H1 (cell line): Measurements from ENCODE around the gene PRKCH. TPM values are rescaled to one million over a fixed set of nuclear protein-coding genes. Genes with fewer than 3 reads are reported as not detected.

Experiments
- CTCF ChIA-PET: fragments of 300-600 bp; sonication (Branson Sonifier 250); formaldehyde crosslinking; loops from one replicate; lab custom pipeline; 2021; ENCODE audit not compliant: partially characterized antibody; lab: Charles Lee
- POLR2A ChIA-PET: fragments of 300-600 bp; sonication (Branson Sonifier 250); formaldehyde crosslinking; loops from one replicate; lab custom pipeline; 2021; ENCODE audit warnings: inconsistent platforms; ENCODE audit not compliant: partially characterized antibody; lab: Charles Lee
- DNase-seq, 2 experiments: peaks; one replicate each; pipeline versions ENCODE4 v3.0.0 to v3.0.0-alpha.2; 2010 to 2022; ENCODE audit warnings: low spot score in 2 of 2, low read depth in 1 of 2, mixed read lengths in 1 of 2
- FAIRE-seq: peaks from 2 replicates; lab custom pipeline; 2011; peaks lifted over from hg19 to GRCh38; lab: Jason Lieb, UNC
- H2AFZ ChIP-seq: 2 replicates; pipeline ENCODE4 v1.8.1; 2012; ENCODE audit warnings: low read length, inconsistent platforms
- H2AK5ac ChIP-seq: 2 replicates; pipeline ENCODE4 v1.6.1; 2013; ENCODE audit warnings: low read depth, low read length
- H2BK120ac ChIP-seq: replicated peaks from 2 replicates; pipeline ENCODE3; 2013; ENCODE audit warnings: low read depth, low read length, inconsistent platforms
- H2BK12ac ChIP-seq: 2 replicates; pipeline ENCODE4 v1.6.1; 2013; ENCODE audit warnings: low read depth, low read length
- H2BK15ac ChIP-seq: 2 replicates; pipeline ENCODE4 v1.6.1; 2013; ENCODE audit warnings: low read length
- H2BK20ac ChIP-seq: 2 replicates; pipeline ENCODE4 v1.6.1; 2013; ENCODE audit warnings: low read length
- H2BK5ac ChIP-seq: 2 replicates; pipeline ENCODE4 v1.6.1; 2013; ENCODE audit warnings: low read depth, low read length
- H3K14ac ChIP-seq: 2 replicates; pipeline ENCODE4 v1.6.1; 2013; ENCODE audit warnings: inconsistent platforms; ENCODE audit not compliant: insufficient read length
- H3K18ac ChIP-seq: 2 replicates; pipeline ENCODE4 v1.6.1; 2013; ENCODE audit warnings: low read length; ENCODE audit errors: extremely low read depth
- H3K23ac ChIP-seq: 2 replicates; pipeline ENCODE4 v1.6.1; 2013; ENCODE audit warnings: inconsistent platforms; ENCODE audit not compliant: insufficient read length
- H3K23me2 ChIP-seq: 2 replicates; pipeline ENCODE4 v1.6.1; 2013; ENCODE audit warnings: low read depth, low read length
- H3K27ac ChIP-seq: 2 replicates; pipeline ENCODE4 v1.6.1; 2011; ENCODE audit warnings: low read depth, low read length, inconsistent platforms
- H3K27me3 ChIP-seq, 4 experiments: replicated peaks in 1 of 4; 1 replicate in 1 of 4; 2 replicates in 3 of 4; pipeline versions ENCODE4 v1.6.1 to v1.8.1; 2011 to 2013; ENCODE audit warnings: low read length in 3 of 4, mild to moderate bottlenecking in 3 of 4, inconsistent platforms in 2 of 4, mixed read lengths in 2 of 4, moderate library complexity in 1 of 4; ENCODE audit not compliant: control insufficient read depth in 3 of 4, insufficient read depth in 3 of 4; ENCODE audit errors: extremely low read depth in 1 of 4
- H3K36me3 ChIP-seq, 4 experiments: 2 replicates each; pipeline versions ENCODE4 v1.6.1 to v1.8.1; 2011 to 2013; ENCODE audit warnings: mild to moderate bottlenecking in 4 of 4, low read length in 3 of 4, moderate library complexity in 2 of 4, control low read depth in 1 of 4, inconsistent platforms in 1 of 4; ENCODE audit not compliant: insufficient read depth in 4 of 4, control insufficient read depth in 2 of 4
- H3K4ac ChIP-seq: replicated peaks from 2 replicates; pipeline ENCODE3; 2013; ENCODE audit warnings: low read length, low read depth, mixed read lengths, inconsistent platforms; ENCODE audit not compliant: insufficient read length
- H3K4me1 ChIP-seq, 4 experiments: replicated peaks in 1 of 4; 1 replicate in 1 of 4; 2 replicates in 3 of 4; pipeline versions ENCODE4 v1.6.1 to v1.8.1; 2011 to 2013; ENCODE audit warnings: low read length in 3 of 4, inconsistent platforms in 2 of 4, mixed read lengths in 1 of 4; ENCODE audit not compliant: insufficient read depth in 4 of 4, control insufficient read depth in 3 of 4
- H3K4me2 ChIP-seq, 2 experiments: 2 replicates each; pipeline versions ENCODE4 v1.6.1 to v1.8.1; 2011 to 2013; ENCODE audit warnings: low read depth in 2 of 2, low read length in 2 of 2, control low read depth in 1 of 2, inconsistent platforms in 1 of 2, mild to moderate bottlenecking in 1 of 2; ENCODE audit not compliant: insufficient read depth in 1 of 2
- H3K4me3 ChIP-seq, 4 experiments: fragments of 200-600, 300-600 bp in 1 of 4; sonication (generic), shearing (Covaris generic), sonication (Bioruptor Twin) in 1 of 4; 2 replicates each; pipeline versions ENCODE4 v1.5.1 to v1.8.1; 2011 to 2016; ENCODE audit warnings: low read length in 4 of 4, low read depth in 3 of 4, control low read depth in 2 of 4, inconsistent platforms in 2 of 4, mild to moderate bottlenecking in 2 of 4, mixed read lengths in 1 of 4, moderate library complexity in 1 of 4; ENCODE audit not compliant: insufficient read depth in 2 of 4; ENCODE audit errors: extremely low read depth in 1 of 4
- H3K56ac ChIP-seq: replicated peaks from 2 replicates; pipeline ENCODE3; 2013; ENCODE audit warnings: low read depth, mild to moderate bottlenecking, mixed read lengths, low read length, inconsistent platforms; ENCODE audit not compliant: insufficient read length
- H3K79me1 ChIP-seq: 2 replicates; pipeline ENCODE4 v1.6.1; 2013; ENCODE audit warnings: low read depth, low read length, control low read depth
- H3K79me2 ChIP-seq, 2 experiments: 2 replicates each; pipeline versions ENCODE4 v1.6.1 to v1.8.1; 2012 to 2013; ENCODE audit warnings: low read length in 2 of 2, mild to moderate bottlenecking in 2 of 2, inconsistent platforms in 1 of 2; ENCODE audit not compliant: insufficient read depth in 2 of 2, control insufficient read depth in 1 of 2
- H3K9ac ChIP-seq, 4 experiments: replicated peaks in 1 of 4; 1 replicate in 1 of 4; 2 replicates in 3 of 4; pipeline versions ENCODE4 v1.6.1 to v1.8.1; 2011 to 2013; ENCODE audit warnings: low read depth in 3 of 4, low read length in 3 of 4, control low read depth in 2 of 4, mild to moderate bottlenecking in 2 of 4, moderate library complexity in 2 of 4, inconsistent platforms in 1 of 4; ENCODE audit errors: extremely low read depth in 1 of 4
- H3K9me3 ChIP-seq, 2 experiments: 2 replicates each; pipeline versions ENCODE4 v1.6.1 to v1.8.1; 2012 to 2013; ENCODE audit warnings: mild to moderate bottlenecking in 2 of 2, moderate library complexity in 2 of 2, control low read depth in 1 of 2, inconsistent platforms in 1 of 2, low read depth in 1 of 2, low read length in 1 of 2, mixed read lengths in 1 of 2; ENCODE audit not compliant: insufficient read depth in 2 of 2
- H4K20me1 ChIP-seq, 2 experiments: replicated peaks in 1 of 2; 2 replicates each; pipeline versions ENCODE3 to v1.8.1; 2011 to 2013; ENCODE audit warnings: inconsistent platforms in 2 of 2, low read length in 2 of 2, mild to moderate bottlenecking in 1 of 2; ENCODE audit not compliant: insufficient read depth in 2 of 2, control insufficient read depth in 1 of 2
- H4K5ac ChIP-seq: 2 replicates; pipeline ENCODE4 v1.6.1; 2013; ENCODE audit warnings: low read length, low read depth, mixed read lengths, inconsistent platforms; ENCODE audit not compliant: insufficient read length
- H4K8ac ChIP-seq: 2 replicates; pipeline ENCODE4 v1.8.0; 2013; ENCODE audit warnings: mild to moderate bottlenecking, moderate library complexity, low read length, inconsistent platforms; ENCODE audit not compliant: insufficient read depth; ENCODE audit errors: extremely low read depth
- H4K91ac ChIP-seq: replicated peaks from 2 replicates; pipeline ENCODE3; 2013; ENCODE audit warnings: low read length, mixed read lengths, inconsistent platforms; ENCODE audit not compliant: insufficient read length
- BACH1 ChIP-seq: IDR thresholded peaks from 2 replicates; pipeline ENCODE4 v1.6.1; 2012; ENCODE audit warnings: low read length, improper control_type of control experiment
- BRCA1 ChIP-seq: IDR thresholded peaks from 2 replicates; pipeline ENCODE4 v1.6.1; 2012; ENCODE audit warnings: low read depth, low read length, improper control_type of control experiment
- PHF8 ChIP-seq: fragments of 200-600 bp; sonication (generic); conservative IDR thresholded peaks from 2 replicates; pipeline ENCODE4 v1.7.1; 2012; ENCODE audit warnings: low read depth, mild to moderate bottlenecking, inconsistent platforms, low read length, moderate library complexity
- TAF7 ChIP-seq: optimal IDR thresholded peaks from 2 replicates; pipeline ENCODE3; 2011; ENCODE audit warnings: low read depth, mild to moderate bottlenecking, inconsistent platforms, low read length, moderate library complexity, borderline replicate concordance
- WGBS, 2 experiments: shearing (Covaris generic) in 1 of 2; methylation state at CpG; one replicate each; pipeline versions ENCODE4 v1.1.6 to v1.1.7; 2013 to 2015; ENCODE audit warnings: low lambda C conversion rate in 2 of 2, mixed read lengths in 2 of 2, inconsistent platforms in 1 of 2, low coverage in 1 of 2, missing lambda C conversion rate in 1 of 2; ENCODE audit not compliant: insufficient replicate concordance in 2 of 2, insufficient coverage in 1 of 2, insufficient read length in 1 of 2; ENCODE audit errors: extremely low coverage in 1 of 2, missing lambda C conversion rate in 1 of 2; 5-methylcytosine and 5-hydroxymethylcytosine counted together
- polyA plus RNA-seq, 7 experiments: library from polyadenylated mRNA; depleted of rRNA in 3 of 7; stranded (reverse) in 5 of 7; unstranded in 2 of 7; fragments of >200 nt in 5 of 7; fragments of 200-250 nt in 2 of 7; gene quantifications; 1 replicate in 5 of 7; 2 replicates in 1 of 7; 4 replicates in 1 of 7; pipeline versions ENCODE4 v1.2.1 to v1.2.3, GENCODE V29; 2011 to 2013; ENCODE audit warnings: missing spikeins in 2 of 7, mixed read lengths in 2 of 7
- total RNA-seq: library from RNA; stranded (reverse); fragmentation: NEBNext Ultra II Directional; extraction: Animal tissue kit (Norgen Biotek cat#: 25700); gene quantifications from 2 replicates; pipeline ENCODE4 v1.2.1, GENCODE V29; 2021

The PRKCH gene
- total and polyA plus RNA-seq, 2 of the 8 experiments (the other 6 are each of a cell fraction or from before 2014, with no cell fraction given): 6.4 to 7.0 TPM

DNA sequence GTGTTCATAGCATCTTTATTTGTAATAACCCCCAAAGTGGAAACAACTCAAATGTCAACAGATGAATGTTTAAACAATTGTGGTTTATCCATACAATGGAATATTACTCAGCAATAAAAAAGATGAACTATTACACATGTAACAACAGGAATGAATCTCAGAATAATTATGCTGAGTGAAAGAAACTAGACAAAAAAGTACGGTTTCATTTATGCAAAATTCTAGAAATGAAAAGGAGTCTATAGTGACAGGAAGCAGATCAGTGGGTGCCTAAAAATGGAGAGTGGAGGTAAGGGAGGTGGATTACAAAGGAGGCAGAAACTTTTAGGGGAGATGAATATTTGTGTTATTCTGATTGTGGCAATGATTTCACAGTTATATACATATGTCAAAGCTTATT lies 4.8 kb downstream of the PRKCH start:
- Histone ChIP-seq H3K4ac (no peak overlapping the region), H3K4me3 (no peak overlapping the region), H3K4me2 (no peak overlapping the region), H2BK5ac (no peak overlapping the region), H2AFZ (no peak overlapping the region), H4K91ac (no peak overlapping the region), H2BK120ac (no peak overlapping the region), H2BK15ac (no peak overlapping the region), H3K27ac (no peak overlapping the region), H3K79me1 (no peaks in the 10 kb centered on the region; the same call in 1 of the 2 replicates), H3K18ac (no peak overlapping the region), H3K23ac (no peak overlapping the region), H2BK12ac (no peak overlapping the region), H3K36me3 (no peaks in the 10 kb centered on the region), H3K27me3 (peaks cover 9 to 21% (median 18%) of the 10 kb centered on the region in 4 experiments), H3K4me1 (peaks cover 2 to 10% (median 8%) of the 10 kb centered on the region in 4 experiments), H4K8ac (no peak overlapping the region), H3K79me2 (no peaks in the 10 kb centered on the region), H2BK20ac (no peak overlapping the region), H3K9ac (no peak overlapping the region), H4K20me1 (no peaks in the 10 kb centered on the region), H3K56ac (no peak overlapping the region), H3K9me3 (peaks cover 0 to 4% of the 10 kb centered on the region in 2 experiments; a peak in 1 of 4 replicates), H3K14ac (no peak overlapping the region), H4K5ac (no peak overlapping the region), H3K23me2 (peaks cover 11% of the 10 kb centered on the region; the same call in 1 of the 2 replicates), H2AK5ac (no peak overlapping the region)
- no peak for DNase-seq
- CTCF ChIA-PET: no interaction called here
- FAIRE-seq: no peak
- POLR2A ChIA-PET: no interaction called here
- WGBS, 2 experiments: 100% methylated on average over 1 of the region's 1 CpG; no CpG with 5 or more reads in 1 of the 2 experiments
- no peak for TF ChIP-seq TAF7
- no peak for TF ChIP-seq BRCA1
- no peak for TF ChIP-seq BACH1
- no peak for TF ChIP-seq PHF8
